A673 (cell line): ENCODE measurements around the gene DENND4C. TPM values are rescaled to one million over a fixed set of nuclear protein-coding genes. Genes with fewer than 3 reads are reported as not detected.

Experiments
- BruUV-seq: library from RNA; stranded (reverse); fragments of 400-500 nt; replicated peaks from 2 replicates; lab custom pipeline; 2021; lab: Mats Ljungman, UMichigan
- CTCF ChIA-PET: fragments of 300-600 bp; sonication (Branson Sonifier 250); formaldehyde crosslinking; loops from one replicate; lab custom pipeline; 2022; ENCODE audit warnings: antibody characterized with exemption; lab: Charles Lee
- POLR2A ChIA-PET: fragments of 300-600 bp; sonication (Branson Sonifier 250); formaldehyde crosslinking; loops from one replicate; lab custom pipeline; 2022; ENCODE audit warnings: antibody characterized with exemption; ENCODE audit not compliant: low non-redundant PET; lab: Charles Lee
- DNase-seq: peaks from one replicate; pipeline ENCODE4 v3.0.0-alpha.2; 2015; ENCODE audit warnings: low spot score
- H3K27ac ChIP-seq: fragments of 200-600 bp; sonication (generic); 2 replicates; pipeline ENCODE4 v1.5.1; 2016; ENCODE audit warnings: mixed run types, low read depth, mild to moderate bottlenecking, mixed read lengths, antibody characterized with exemption, low read length; ENCODE audit not compliant: poor library complexity, severe bottlenecking
- H3K27me3 ChIP-seq: fragments of 200-600 bp; sonication (generic); replicated peaks from 2 replicates; pipeline ENCODE4 v1.6.1; 2017; ENCODE audit warnings: mixed run types, low read depth, mild to moderate bottlenecking, mixed read lengths, antibody characterized with exemption, low read length; ENCODE audit not compliant: insufficient read depth, poor library complexity
- H3K36me3 ChIP-seq: fragments of 200-600 bp; sonication (generic); 2 replicates; pipeline ENCODE4 v1.6.1; 2016; ENCODE audit warnings: mixed run types, mild to moderate bottlenecking, mixed read lengths, antibody characterized with exemption, low read length; ENCODE audit not compliant: insufficient read depth, poor library complexity, severe bottlenecking
- H3K4me1 ChIP-seq: fragments of 200-600 bp; sonication (generic); 2 replicates; pipeline ENCODE4 v1.6.1; 2017; ENCODE audit warnings: mixed run types, mild to moderate bottlenecking, mixed read lengths, antibody characterized with exemption, low read length; ENCODE audit not compliant: insufficient read depth, poor library complexity, severe bottlenecking
- H3K4me3 ChIP-seq: fragments of 200-600 bp; sonication (generic); 2 replicates; pipeline ENCODE4 v1.5.1; 2016; ENCODE audit warnings: low read depth, mixed run types, mild to moderate bottlenecking, mixed read lengths, low read length; ENCODE audit not compliant: poor library complexity, severe bottlenecking
- H3K9me3 ChIP-seq: fragments of 200-600 bp; sonication (generic); 2 replicates; pipeline ENCODE4 v1.6.1; 2016; ENCODE audit warnings: mixed run types, low read depth, mild to moderate bottlenecking, mixed read lengths, antibody characterized with exemption, low read length; ENCODE audit not compliant: poor library complexity, severe bottlenecking
- CTCF ChIP-seq: fragments of 300-800, 200-600 bp; sonication (generic); conservative IDR thresholded peaks from 2 replicates; pipeline ENCODE4 v1.5.1; 2017; ENCODE audit warnings: low read depth, mild to moderate bottlenecking, antibody characterized with exemption, low read length, moderate library complexity, mixed read lengths
- EZH2 ChIP-seq: fragments of 200-600 bp; sonication (generic); IDR thresholded peaks from 2 replicates; pipeline ENCODE4 v1.6.1; 2017; ENCODE audit warnings: borderline replicate concordance, low read depth, mild to moderate bottlenecking, mixed read lengths, antibody characterized with exemption, low read length; ENCODE audit not compliant: poor library complexity, severe bottlenecking
- intact Hi-C: fragments of 100-400 bp; cut with micrococcal nuclease; formaldehyde crosslinking; loops from one replicate; pipeline ENCODE4 v1.10.0; 2022; ENCODE audit not compliant: unreplicated experiment
- total RNA-seq: library from RNA; stranded (reverse); gene quantifications from 2 replicates; pipeline ENCODE4 v1.2.3, GENCODE V29; 2021

The DENND4C gene
- total RNA-seq, 1 experiment from 2014 or later, result 13.9 TPM

GRCh38 chr9:19184144-19184917, 46.2 kb upstream of the DENND4C start:
- intact Hi-C loops, result no loop called here
- no TSS peak for BruUV-seq
- Histone ChIP-seq H3K27ac (no peak overlapping the region), H3K27me3 (no peaks in the 10 kb centered on the region), H3K4me1 (no peaks in the 10 kb centered on the region), H3K36me3 (no peaks in the 10 kb centered on the region), H3K9me3 (no peaks in the 10 kb centered on the region), H3K4me3 (no peak overlapping the region)
- POLR2A ChIA-PET, result no interaction called here
- no peak for TF ChIP-seq EZH2
- no peak for TF ChIP-seq CTCF
- CTCF ChIA-PET, result no interaction called here
- DNase-seq, result peak; percentile 37

- no peaks in the 10 kb centered on the region for H3K36me3 ChIP-seq
- no peak overlapping the region for H3K27ac ChIP-seq
- TF ChIP-seq EZH2 (no peak), CTCF (no peak)
- intact Hi-C loops, result no loop called here
- POLR2A ChIA-PET, result no interaction called here
- no peak for DNase-seq
- CTCF ChIA-PET, result no interaction called here
- no peaks in the 10 kb centered on the region for H3K4me1 ChIP-seq
- no TSS peak for BruUV-seq
- no peaks in the 10 kb centered on the region for H3K27me3 ChIP-seq
- H3K9me3 ChIP-seq, result no peaks in the 10 kb centered on the region
- H3K4me3 ChIP-seq, result no peak overlapping the region
Measured at GRCh38 chr9:19185191-19185590, 45.3 kb upstream of the DENND4C start.

GRCh38 chr9:19186232-19186631, 44.3 kb upstream of the DENND4C start:
- Histone ChIP-seq H3K36me3 (no peaks in the 10 kb centered on the region), H3K27me3 (no peaks in the 10 kb centered on the region), H3K9me3 (no peaks in the 10 kb centered on the region), H3K27ac (no peak overlapping the region), H3K4me3 (no peak overlapping the region), H3K4me1 (no peaks in the 10 kb centered on the region)
- intact Hi-C loops, result no loop called here
- DNase-seq, result no peak
- no peak for TF ChIP-seq EZH2
- TF ChIP-seq CTCF, result no peak
- ChIA-PET CTCF (no interaction called here), POLR2A (no interaction called here)
- BruUV-seq, result no TSS peak
